HEK293T (cell line): ENCODE data around the gene CLEC4F.

Experiments
- CTCF ChIA-PET: fragments of 350-600 bp; formaldehyde crosslinking; extraction: SDS; loops from one replicate; lab custom pipeline; 2021; ENCODE audit warnings: antibody characterized with exemption, inconsistent platforms; lab: Yijun Ruan, JAX
- POLR2A ChIA-PET: fragments of 350-600 bp; formaldehyde crosslinking; extraction: SDS; loops from one replicate; lab custom pipeline; 2020; ENCODE audit warnings: antibody characterized with exemption, inconsistent platforms; lab: Yijun Ruan, JAX
- DNase-seq: peaks from one replicate; pipeline ENCODE4 v3.0.0; 2012; ENCODE audit warnings: mixed read lengths; ENCODE audit errors: extremely low spot score
- ARNT ChIP-seq: fragments of 450-650 bp; IDR thresholded peaks from 2 replicates; pipeline ENCODE4 v1.6.1; 2017; ENCODE audit warnings: mild to moderate bottlenecking
- BHLHE40 ChIP-seq: fragments of 450-650 bp; IDR thresholded peaks from 2 replicates; pipeline ENCODE4 v1.6.1; 2016; ENCODE audit warnings: mild to moderate bottlenecking, moderate library complexity, borderline replicate concordance
- CTBP1 ChIP-seq: fragments of 450-650 bp; IDR thresholded peaks from 2 replicates; pipeline ENCODE4 v1.6.1; 2016; ENCODE audit warnings: borderline replicate concordance
- ELF4 ChIP-seq: fragments of 450-650 bp; IDR thresholded peaks from 2 replicates; pipeline ENCODE4 v1.6.1; 2017; ENCODE audit warnings: antibody characterized with exemption
- FOXA1 ChIP-seq: fragments of 450-650 bp; IDR thresholded peaks from 2 replicates; pipeline ENCODE4 v1.6.1; 2016; ENCODE audit warnings: mild to moderate bottlenecking
- FOXK2 ChIP-seq: fragments of 450-650 bp; IDR thresholded peaks from 2 replicates; pipeline ENCODE4 v1.6.1; 2016; ENCODE audit warnings: mild to moderate bottlenecking
- FOXM1 ChIP-seq: fragments of 450-650 bp; IDR thresholded peaks from 2 replicates; pipeline ENCODE4 v1.6.1; 2017; ENCODE audit warnings: mild to moderate bottlenecking, borderline replicate concordance
- HDGF ChIP-seq: fragments of 450-650 bp; IDR thresholded peaks from 2 replicates; pipeline ENCODE4 v1.6.1; 2017; ENCODE audit warnings: antibody characterized with exemption, borderline replicate concordance
- L3MBTL2 ChIP-seq: fragments of 450-650 bp; conservative IDR thresholded peaks from 2 replicates; pipeline ENCODE4 v1.6.1; 2016; ENCODE audit warnings: mild to moderate bottlenecking
- LEF1 ChIP-seq: fragments of 450-650 bp; IDR thresholded peaks from 2 replicates; pipeline ENCODE4 v1.6.1; 2017; ENCODE audit warnings: mild to moderate bottlenecking, borderline replicate concordance
- NFRKB ChIP-seq: fragments of 450-650 bp; IDR thresholded peaks from 2 replicates; pipeline ENCODE4 v1.6.1; 2016; ENCODE audit warnings: mild to moderate bottlenecking, moderate library complexity
- SP1 ChIP-seq: fragments of 450-650 bp; IDR thresholded peaks from 2 replicates; pipeline ENCODE4 v1.6.1; 2017
- SUZ12 ChIP-seq: fragments of 450-650 bp; IDR thresholded peaks from 2 replicates; pipeline ENCODE4 v1.6.1; 2016; ENCODE audit warnings: mild to moderate bottlenecking
- TARDBP ChIP-seq: fragments of 450-650 bp; IDR thresholded peaks from 2 replicates; pipeline ENCODE4 v1.6.1; 2016
- ZNF384 ChIP-seq: fragments of 450-650 bp; IDR thresholded peaks from 2 replicates; pipeline ENCODE4 v1.6.1; 2016
- TF ChIP-seq, protein P1 (sequence below): fragments of 450-650 bp; IDR thresholded peaks from 2 replicates; pipeline ENCODE4 v1.6.1; 2016

The CLEC4F gene

DNA sequence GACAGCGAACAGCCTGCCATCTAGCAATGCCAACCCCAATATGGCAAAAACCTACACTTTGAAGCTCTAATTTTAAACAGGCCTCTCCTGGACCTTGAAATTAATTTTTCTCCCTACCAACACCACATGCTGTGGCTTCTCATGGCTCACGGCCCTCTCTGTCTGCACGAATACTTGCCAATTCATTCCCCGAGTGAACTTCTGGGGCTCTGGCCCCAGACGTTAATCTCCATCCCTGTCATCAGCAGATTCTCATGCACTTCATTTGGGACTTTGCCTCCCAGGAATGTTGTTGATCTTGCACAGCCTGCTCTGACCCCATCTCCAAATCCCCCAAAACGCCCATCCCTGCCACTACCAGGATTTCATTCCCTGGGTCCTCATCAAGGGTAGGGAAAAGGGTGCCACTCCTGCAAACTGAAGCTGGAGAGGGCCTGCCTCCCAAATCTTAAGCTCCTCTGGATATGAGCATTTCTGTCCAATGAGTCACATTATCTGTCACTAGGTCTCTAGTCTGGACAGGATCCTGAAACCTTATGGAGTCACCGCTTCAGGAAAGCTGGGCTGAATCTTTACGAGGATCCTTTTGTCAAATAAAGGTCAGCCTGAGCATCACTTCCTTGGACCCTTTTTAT, 40.4 kb downstream of the CLEC4F start:
- DNase-seq = no peak
- POLR2A ChIA-PET = no interaction called here
- CTCF ChIA-PET = interaction anchor here (0.5 to 3.0 kb wide), 3 partner anchors 9 to 124 kb away, joined by 5 to 9 read pairs (median 9); partner anchors contain the start of gene ADD2
- TF ChIP-seq CTBP1 (no peak), LEF1 (no peak), L3MBTL2 (no peak), TARDBP (no peak), SUZ12 (no peak), SP1 (no peak), NFRKB (no peak), BHLHE40 (no peak), ELF4 (no peak)
- TF ChIP-seq, protein P1, sequence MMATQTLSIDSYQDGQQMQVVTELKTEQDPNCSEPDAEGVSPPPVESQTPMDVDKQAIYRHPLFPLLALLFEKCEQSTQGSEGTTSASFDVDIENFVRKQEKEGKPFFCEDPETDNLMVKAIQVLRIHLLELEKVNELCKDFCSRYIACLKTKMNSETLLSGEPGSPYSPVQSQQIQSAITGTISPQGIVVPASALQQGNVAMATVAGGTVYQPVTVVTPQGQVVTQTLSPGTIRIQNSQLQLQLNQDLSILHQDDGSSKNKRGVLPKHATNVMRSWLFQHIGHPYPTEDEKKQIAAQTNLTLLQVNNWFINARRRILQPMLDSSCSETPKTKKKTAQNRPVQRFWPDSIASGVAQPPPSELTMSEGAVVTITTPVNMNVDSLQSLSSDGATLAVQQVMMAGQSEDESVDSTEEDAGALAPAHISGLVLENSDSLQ = no peak

DNA sequence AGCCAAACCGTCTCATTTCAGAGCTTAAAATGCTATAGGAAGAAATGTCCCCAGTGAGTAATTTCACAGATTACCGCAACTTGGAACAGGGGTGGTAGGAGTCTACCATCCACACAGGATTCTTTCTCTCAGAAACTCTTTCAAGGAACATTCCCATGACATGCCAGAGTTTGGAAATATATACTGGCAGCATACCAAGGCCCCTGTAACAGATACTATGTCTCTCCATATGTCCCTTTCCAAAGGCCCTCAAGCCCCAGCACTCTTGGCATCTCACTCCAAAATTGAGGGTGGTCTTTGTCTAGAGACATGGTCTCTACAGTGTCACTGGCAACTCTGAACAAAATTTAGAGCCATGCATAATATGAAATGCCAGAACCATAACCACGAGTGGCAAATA, 40.9 kb downstream of the CLEC4F start:
- ChIA-PET CTCF (interaction anchor here (2.6 to 3.0 kb wide), 2 partner anchors 10 to 11 kb away, joined by 9 read pairs; partner anchors contain the start of gene ADD2), POLR2A (no interaction called here)
- no peak for DNase-seq
- TF ChIP-seq SUZ12 (no peak), FOXK2 (no peak), LEF1 (no peak), CTBP1 (no peak), NFRKB (no peak), SP1 (no peak), BHLHE40 (no peak), ELF4 (no peak), HDGF (no peak), FOXM1 (no peak)

DNA sequence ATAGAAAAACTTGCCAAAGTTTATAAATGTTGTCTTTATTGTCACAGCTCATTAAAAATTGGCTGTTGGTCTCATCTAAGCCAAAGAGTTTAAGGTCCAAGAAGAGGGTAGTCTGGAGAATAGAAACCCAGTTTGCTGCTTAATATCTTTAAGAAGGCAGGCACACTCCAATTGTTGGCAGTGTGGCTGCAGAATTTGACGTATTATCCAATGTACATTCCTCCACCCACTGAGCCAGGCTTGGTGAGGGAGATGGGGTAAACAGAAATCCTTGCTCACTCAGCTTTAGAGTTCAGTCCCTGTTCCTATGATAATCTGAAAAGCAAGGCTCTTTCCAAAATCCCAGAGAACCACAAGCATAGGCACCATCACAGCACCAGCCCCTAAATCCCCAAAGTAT, 41.7 kb downstream of the CLEC4F start:
- ChIA-PET POLR2A (interaction anchor here (0.7 to 0.8 kb wide), 2 partner anchors 11 to 486 kb away, joined by 3 to 4 read pairs; partner anchors contain the start of gene ADD2), CTCF (interaction anchor here (0.6 to 3.0 kb wide), 4 partner anchors 10 to 474 kb away, joined by 3 to 12 read pairs (median 6); partner anchors contain the start of gene ADD2)
- no peak for TF ChIP-seq ELF4
- TF ChIP-seq NFRKB = no peak
- no peak for TF ChIP-seq CTBP1
- no peak for TF ChIP-seq ARNT
- no peak for TF ChIP-seq LEF1
- TF ChIP-seq, protein P1 = no peak
- no peak for TF ChIP-seq FOXM1
- no peak for TF ChIP-seq ZNF384
- TF ChIP-seq SP1 = no peak
- TF ChIP-seq L3MBTL2 = no peak
- TF ChIP-seq BHLHE40 = no peak
- TF ChIP-seq SUZ12 = no peak
- TF ChIP-seq TARDBP = no peak
- TF ChIP-seq FOXK2 = no peak
- TF ChIP-seq HDGF = no peak
- TF ChIP-seq FOXA1 = no peak
- no peak for DNase-seq

DNA sequence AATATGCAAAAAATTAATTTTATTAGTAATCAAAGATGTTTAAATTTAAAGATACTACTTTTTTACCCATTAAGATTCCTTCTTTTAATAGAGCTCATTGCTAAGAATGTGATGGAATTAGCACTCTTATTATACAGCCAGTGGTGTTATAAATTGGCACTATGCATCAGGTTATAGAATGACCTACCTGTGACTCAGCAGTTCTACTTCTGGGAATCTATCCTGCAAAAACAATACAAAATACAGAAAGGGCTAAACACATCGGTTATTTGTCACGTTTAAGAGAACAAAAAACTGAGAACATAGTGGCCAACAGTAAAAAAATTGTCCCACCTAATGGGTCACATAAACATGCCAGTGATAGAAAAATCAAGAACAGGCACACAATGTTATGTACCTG, 42.9 kb downstream of the CLEC4F start:
- ChIA-PET CTCF (interaction anchor here (2.1 kb wide), 1 partner anchor 9 kb away, joined by 12 read pairs; the partner anchor contains the start of gene ADD2), POLR2A (interaction anchor here (2.1 kb wide), 1 partner anchor 9 kb away, joined by 7 read pairs; the partner anchor contains the start of gene ADD2)
- TF ChIP-seq FOXM1 (no peak), ARNT (no peak), FOXA1 (no peak), SUZ12 (no peak), HDGF (no peak), L3MBTL2 (no peak), LEF1 (no peak), FOXK2 (no peak), NFRKB (no peak), BHLHE40 (no peak), TARDBP (no peak), ELF4 (no peak), CTBP1 (no peak), SP1 (no peak), ZNF384 (no peak)
- TF ChIP-seq, protein P1 = no peak
- DNase-seq = no peak

DNA sequence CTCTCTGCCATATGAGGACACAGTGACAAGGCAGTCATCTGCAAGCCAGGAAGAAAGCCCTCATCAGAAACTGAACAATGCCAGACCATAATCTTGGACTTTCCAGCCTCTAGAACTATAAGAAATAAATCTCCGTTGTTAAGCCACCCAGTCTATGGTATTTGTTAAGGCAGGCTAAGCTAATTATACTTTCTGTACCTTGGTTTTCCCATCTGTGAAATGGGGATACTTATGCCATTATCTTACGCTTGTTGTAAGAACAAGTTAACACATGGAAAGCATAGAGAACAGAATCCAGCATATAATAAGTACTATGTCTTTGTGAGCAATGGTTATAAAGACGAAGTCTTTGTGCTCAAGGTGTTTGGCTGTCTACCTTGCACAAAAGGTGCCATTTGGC, 44.1 kb downstream of the CLEC4F start:
- ChIA-PET POLR2A (interaction anchor here (2.1 kb wide), 1 partner anchor 8 kb away, joined by 7 read pairs; the partner anchor contains the start of gene ADD2), CTCF (no interaction called here)
- DNase-seq = no peak
- TF ChIP-seq FOXA1 (no peak), CTBP1 (no peak), L3MBTL2 (no peak), ARNT (no peak), BHLHE40 (no peak), SUZ12 (no peak), FOXK2 (no peak), SP1 (no peak), ELF4 (no peak), FOXM1 (no peak), HDGF (no peak), TARDBP (no peak), NFRKB (no peak), ZNF384 (no peak)
- TF ChIP-seq, protein P1 = no peak
